Small intestine (tissue), 7 donors: Measurements from ENCODE around the gene DYNLL1. TPM values are rescaled to one million over a fixed set of nuclear protein-coding genes. Genes with fewer than 3 reads are reported as not detected.
"Not testable (repeated sequence)": the region's sequence is repeated elsewhere in the genome, so short reads cannot be mapped to it uniquely, and the experiment has no call there.

Experiments used
- DNase-seq, 2 donors: peaks; one replicate each; pipeline versions ENCODE4 v3.0.0 to v3.0.0-alpha.2; 2013
- FAIRE-seq: peaks from 2 replicates; lab custom pipeline; 2012; peaks lifted over from hg19 to GRCh38; lab: Jason Lieb, UNC
- H3K27ac ChIP-seq, 3 donors: one replicate each; pipeline ENCODE4 v1.5.1; 2013; ENCODE audit warnings: low read length in 2 of 3, mild to moderate bottlenecking in 2 of 3, control low read depth in 1 of 3, inconsistent platforms in 1 of 3, low read depth in 1 of 3, moderate library complexity in 1 of 3
- H3K27me3 ChIP-seq, 3 donors: one replicate each; pipeline ENCODE4 v1.6.1; 2013; ENCODE audit warnings: low read length in 3 of 3, inconsistent platforms in 1 of 3; ENCODE audit not compliant: control insufficient read depth in 3 of 3, insufficient read depth in 3 of 3
- H3K36me3 ChIP-seq, 3 donors: one replicate each; pipeline ENCODE4 v1.6.1; 2013; ENCODE audit warnings: low read length in 3 of 3, inconsistent platforms in 1 of 3, low read depth in 1 of 3, mild to moderate bottlenecking in 1 of 3, moderate library complexity in 1 of 3; ENCODE audit not compliant: control insufficient read depth in 3 of 3, insufficient read depth in 2 of 3
- H3K4me1 ChIP-seq, 3 donors: one replicate each; pipeline ENCODE4 v1.6.1; 2013; ENCODE audit warnings: low read length in 2 of 3, inconsistent platforms in 1 of 3, low read depth in 1 of 3, mild to moderate bottlenecking in 1 of 3, moderate library complexity in 1 of 3; ENCODE audit not compliant: control insufficient read depth in 3 of 3, insufficient read depth in 2 of 3
- H3K4me3 ChIP-seq, 3 donors: one replicate each; pipeline ENCODE4 v1.5.1; 2013; ENCODE audit warnings: low read length in 3 of 3, control low read depth in 1 of 3, inconsistent platforms in 1 of 3, low read depth in 1 of 3, mild to moderate bottlenecking in 1 of 3, moderate library complexity in 1 of 3
- H3K9me3 ChIP-seq, 2 donors: one replicate each; pipeline ENCODE4 v1.6.1; 2013; ENCODE audit warnings: low read depth in 1 of 2, low read length in 1 of 2; ENCODE audit not compliant: control insufficient read depth in 2 of 2, insufficient read depth in 1 of 2
- WGBS, 3 donors: extraction: QIAGEN DNeasy Blood & Tissue Kit; methylation state at CpG; one replicate each; pipeline ENCODE4 v1.1.7; 2013; 5-methylcytosine and 5-hydroxymethylcytosine counted together
- polyA plus RNA-seq, 4 donors: library from polyadenylated mRNA; stranded (reverse) in 3 of 4; unstranded in 1 of 4; fragments of 200-250 nt in 3 of 4; fragments of 120-200 nt in 1 of 4; gene quantifications; one replicate each; pipeline versions ENCODE4 v1.2.1 to v1.2.3, GENCODE V29; 2013
- donor health status: healthy with polysubstance abuse.
- donor health status: control.
- donor health status: control.
- donor health status: Bipolar disorder and iron deficiency.
- donor health status: healthy.

DYNLL1 gene
- polyA plus RNA-seq, 4 donors, result 312 to 554 (median 387) TPM

GRCh38 chr12:120500581-120500980 lies 4.7 kb downstream of the DYNLL1 start:
- Histone ChIP-seq H3K27ac (no peak overlapping the region), H3K27me3 (no peaks in the 10 kb centered on the region), H3K36me3 (peaks cover 4 to 24% (median 9%) of the 10 kb centered on the region in 3 donors), H3K4me1 (peaks cover 0 to 5% (median 0%) of the 10 kb centered on the region in 3 donors), H3K4me3 (no peak overlapping the region), H3K9me3 (no peaks in the 10 kb centered on the region)
- DNase-seq (no peak), FAIRE-seq (no peak)
- 70 to 79% (median 72%) methylated on average over 1 of the region's 1 CpG for WGBS, 3 donors

GRCh38 chr12:120504587-120504986 lies 8.7 kb downstream of the DYNLL1 start:
- no peak overlapping the region for H3K4me3 ChIP-seq
- H3K36me3 ChIP-seq, result peaks cover 4 to 43% (median 11%) of the 10 kb centered on the region in 3 donors
- no peak overlapping the region for H3K27ac ChIP-seq
- FAIRE-seq (no peak), DNase-seq (no peak)
- 81 to 89% (median 85%) methylated on average over 4 of the region's 4 CpGs for WGBS, 3 donors
- H3K9me3 ChIP-seq, result no peaks in the 10 kb centered on the region
- no peaks in the 10 kb centered on the region for H3K27me3 ChIP-seq
- no peaks in the 10 kb centered on the region for H3K4me1 ChIP-seq

- peak in 1 of 2 donors; percentile 8 for DNase-seq
- Histone ChIP-seq H3K4me1 (no peaks in the 10 kb centered on the region), H3K9me3 (no peaks in the 10 kb centered on the region), H3K36me3 (peaks cover 0 to 43% (median 11%) of the 10 kb centered on the region in 3 donors), H3K27me3 (no peaks in the 10 kb centered on the region), H3K4me3 (no peak overlapping the region), H3K27ac (no peak overlapping the region)
- no peak for FAIRE-seq
- WGBS, 3 donors, result 68 to 88% (median 77%) methylated on average over 8 of the region's 8 CpGs
These were observed 12.6 kb downstream of the DYNLL1 start for GRCh38 chr12:120508537-120508936.

GRCh38 chr12:120514002-120514401 lies 18.1 kb downstream of the DYNLL1 start:
- DNase-seq, result no peak
- no peak for FAIRE-seq
- Histone ChIP-seq H3K9me3 (no peaks in the 10 kb centered on the region), H3K4me1 (no peaks in the 10 kb centered on the region), H3K4me3 (no peak overlapping the region), H3K27me3 (no peaks in the 10 kb centered on the region), H3K27ac (no peak overlapping the region), H3K36me3 (peaks cover 11 to 51% (median 15%) of the 10 kb centered on the region in 3 donors)
- WGBS, 3 donors, result 89 to 92% (median 92%) methylated on average over 7 of the region's 7 CpGs

- FAIRE-seq, result no peak
- no peak overlapping the region for H3K27ac ChIP-seq
- no peaks in the 10 kb centered on the region for H3K27me3 ChIP-seq
- H3K4me3 ChIP-seq, result no peak overlapping the region
- no peak for DNase-seq
- H3K36me3 ChIP-seq, result peaks cover 9 to 52% (median 11%) of the 10 kb centered on the region in 3 donors
- no peaks in the 10 kb centered on the region for H3K9me3 ChIP-seq
- H3K4me1 ChIP-seq, result no peaks in the 10 kb centered on the region
- WGBS, 3 donors, result 91 to 96% (median 92%) methylated on average over 2 of the region's 2 CpGs
These were observed 19.6 kb downstream of the DYNLL1 start for GRCh38 chr12:120515496-120515895.

- H3K4me1 ChIP-seq, H3K27ac ChIP-seq, H3K9me3 ChIP-seq, H3K27me3 ChIP-seq, FAIRE-seq, DNase-seq, H3K4me3 ChIP-seq: not testable (repeated sequence)
- WGBS, 3 donors, result 95 to 99% (median 97%) methylated on average over 7 to 8 of the region's 8 CpGs
- H3K36me3 ChIP-seq, result peaks cover 7 to 56% (median 7%) of the 10 kb centered on the region in 3 donors
These were observed 23.4 kb downstream of the DYNLL1 start for GRCh38 chr12:120519324-120519723.

GRCh38 chr12:120522568-120522967 lies 26.7 kb downstream of the DYNLL1 start:
- FAIRE-seq, result no peak
- 92 to 94% (median 92%) methylated on average over 9 of the region's 9 CpGs for WGBS, 3 donors

GRCh38 chr12:120528861-120529525 lies 33.1 kb downstream of the DYNLL1 start, which contains the start of gene COQ5:
COQ5 (minus strand) TSS chr12:120529158; CDS start chr12:120529141, 17 bp downstream.
- H3K36me3 ChIP-seq, result peaks cover 0 to 4% (median 0%) of the 10 kb centered on the region in 3 donors
- no peak for FAIRE-seq
- H3K27ac ChIP-seq, result peak within 1 kb of the TSS; percentile 86 to 98 (median 86)
- peak within 1 kb of the TSS; percentile 62 to 85 (median 82) for H3K4me3 ChIP-seq
- no peaks in the 10 kb centered on the region for H3K27me3 ChIP-seq
- no peaks in the 10 kb centered on the region for H3K9me3 ChIP-seq
- H3K4me1 ChIP-seq, result no peaks in the 10 kb centered on the region
- DNase-seq, result peak; percentile 90 to 95
- WGBS, 3 donors, result 0 to 1% (median 0%) methylated on average over 38 of the region's 38 CpGs

More at GRCh38 chr12:120522568-120522967, 26.7 kb downstream of the DYNLL1 start:
- no peak overlapping the region for H3K4me3 ChIP-seq
- no peaks in the 10 kb centered on the region for H3K9me3 ChIP-seq
- DNase-seq, result no peak
- no peaks in the 10 kb centered on the region for H3K4me1 ChIP-seq
- H3K36me3 ChIP-seq, result peaks cover 0 to 39% (median 0%) of the 10 kb centered on the region in 3 donors
- no peaks in the 10 kb centered on the region for H3K27me3 ChIP-seq
- no peak overlapping the region for H3K27ac ChIP-seq
